Hematopoietic multipotent progenitor cell treated with erythropoietin and hydrocortisone succinate and interleukin-3 and kit ligand, for 17 days (in vitro differentiated cells): Measurements from ENCODE around the gene LMAN1.
A peak's percentile ranks its signal among the peaks of the same experiment; 100 is the strongest.

Source experiments
- DNase-seq: peaks from one replicate; pipeline ENCODE4 v3.0.0-alpha.2; 2015; ENCODE audit warnings: low spot score

Gene LMAN1

GRCh38 chr18:59359576-59359952 lies 499 bp upstream of the LMAN1 start:
- DNase-seq, result no peak

- no peak for DNase-seq
These were observed 702 bp downstream of the LMAN1 start for GRCh38 chr18:59358414-59358711.

GRCh38 chr18:59357928-59358327 lies 1.1 kb downstream of the LMAN1 start:
- peak; percentile 69 for DNase-seq

GRCh38 chr18:59354731-59355130 lies 4.3 kb downstream of the LMAN1 start:
- DNase-seq, result no peak

GRCh38 chr18:59353079-59353680 lies 5.9 kb downstream of the LMAN1 start:
- no peak for DNase-seq

- DNase-seq, result no peak
These were observed 6.7 kb downstream of the LMAN1 start for GRCh38 chr18:59352250-59352855.

GRCh38 chr18:59345556-59345955 lies 13.5 kb downstream of the LMAN1 start:
- DNase-seq, result no peak

- no peak for DNase-seq
These were observed 14.1 kb downstream of the LMAN1 start for GRCh38 chr18:59344996-59345395.

GRCh38 chr18:59343926-59344325 lies 15.1 kb downstream of the LMAN1 start:
- no peak for DNase-seq

- no peak for DNase-seq
These were observed 18.2 kb downstream of the LMAN1 start for GRCh38 chr18:59340817-59341216.

GRCh38 chr18:59340312-59340711 lies 18.8 kb downstream of the LMAN1 start:
- DNase-seq, result no peak

GRCh38 chr18:59332986-59333385 lies 26.1 kb downstream of the LMAN1 start:
- no peak for DNase-seq

GRCh38 chr18:59328683-59329082 lies 30.4 kb downstream of the LMAN1 start:
- no peak for DNase-seq

GRCh38 chr18:59325965-59326364 lies 33.1 kb downstream of the LMAN1 start:
- no peak for DNase-seq

- no peak for DNase-seq
These were observed 34.5 kb downstream of the LMAN1 start for GRCh38 chr18:59324623-59324971.

- no peak for DNase-seq
These were observed 35.0 kb downstream of the LMAN1 start for GRCh38 chr18:59323931-59324622.

- no peak for DNase-seq
These were observed 40.5 kb downstream of the LMAN1 start, which contains the start of gene CPLX4 for GRCh38 chr18:59318460-59319050. CPLX4 (minus strand) TSS chr18:59318649; CDS start chr18:59318462, 187 bp downstream.

- DNase-seq, result no peak
These were observed 47.4 kb downstream of the LMAN1 start for GRCh38 chr18:59311631-59312030.

GRCh38 chr18:59308938-59309260 lies 50.2 kb downstream of the LMAN1 start:
- no peak for DNase-seq

- DNase-seq, result peak; percentile 55
These were observed 50.7 kb downstream of the LMAN1 start for GRCh38 chr18:59308248-59308937.

GRCh38 chr18:59306640-59307039 lies 52.4 kb downstream of the LMAN1 start:
- no peak for DNase-seq

GRCh38 chr18:59305295-59305694 lies 53.8 kb downstream of the LMAN1 start:
- DNase-seq, result no peak

GRCh38 chr18:59303656-59304195 lies 55.3 kb downstream of the LMAN1 start:
- DNase-seq, result no peak
